Measurements from ENCODE around the gene NDUFA11. TPM values are rescaled to one million over a fixed set of nuclear protein-coding genes. Genes with fewer than 3 reads are reported as not detected.

The NDUFA11 gene
- total RNA-seq, 1 experiment from 2014 or later = 243 TPM

- no TSS peak for BruUV-seq (replicated peaks)
- intact Hi-C loops (cut with micrococcal nuclease) = no loop called here
- H3K27ac Mint-ChIP-seq (ENCODE audit: low read depth, unreplicated experiment) = no peak overlapping the region
- TF ChIP-seq, protein P1, sequence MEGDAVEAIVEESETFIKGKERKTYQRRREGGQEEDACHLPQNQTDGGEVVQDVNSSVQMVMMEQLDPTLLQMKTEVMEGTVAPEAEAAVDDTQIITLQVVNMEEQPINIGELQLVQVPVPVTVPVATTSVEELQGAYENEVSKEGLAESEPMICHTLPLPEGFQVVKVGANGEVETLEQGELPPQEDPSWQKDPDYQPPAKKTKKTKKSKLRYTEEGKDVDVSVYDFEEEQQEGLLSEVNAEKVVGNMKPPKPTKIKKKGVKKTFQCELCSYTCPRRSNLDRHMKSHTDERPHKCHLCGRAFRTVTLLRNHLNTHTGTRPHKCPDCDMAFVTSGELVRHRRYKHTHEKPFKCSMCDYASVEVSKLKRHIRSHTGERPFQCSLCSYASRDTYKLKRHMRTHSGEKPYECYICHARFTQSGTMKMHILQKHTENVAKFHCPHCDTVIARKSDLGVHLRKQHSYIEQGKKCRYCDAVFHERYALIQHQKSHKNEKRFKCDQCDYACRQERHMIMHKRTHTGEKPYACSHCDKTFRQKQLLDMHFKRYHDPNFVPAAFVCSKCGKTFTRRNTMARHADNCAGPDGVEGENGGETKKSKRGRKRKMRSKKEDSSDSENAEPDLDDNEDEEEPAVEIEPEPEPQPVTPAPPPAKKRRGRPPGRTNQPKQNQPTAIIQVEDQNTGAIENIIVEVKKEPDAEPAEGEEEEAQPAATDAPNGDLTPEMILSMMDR (IDR thresholded peaks at IDR 0.05; ENCODE audit: unreplicated experiment) = no peak
- no peaks in the 10 kb centered on the region for H3K9me3 Mint-ChIP-seq (ENCODE audit: unreplicated experiment)
- no peaks in the 10 kb centered on the region for H3K27me3 Mint-ChIP-seq (ENCODE audit: insufficient read depth, unreplicated experiment)
- CTCF ChIA-PET = no interaction called here
- no peaks in the 10 kb centered on the region for H3K4me1 Mint-ChIP-seq (ENCODE audit: insufficient read depth, unreplicated experiment)
- no peak overlapping the region for H3K4me3 Mint-ChIP-seq (ENCODE audit: unreplicated experiment)
- POLR2A ChIA-PET = no interaction called here
- peaks cover 68% of the 10 kb centered on the region for H3K36me3 Mint-ChIP-seq (ENCODE audit: insufficient read depth, unreplicated experiment)
- no peak for DNase-seq (ENCODE audit: unreplicated experiment)
These were observed 18.6 kb upstream of the NDUFA11 start for GRCh38 chr19:5922161-5922545.

- no peak overlapping the region for H3K27ac Mint-ChIP-seq (ENCODE audit: low read depth, unreplicated experiment)
- intact Hi-C loops (cut with micrococcal nuclease) = no loop called here
- ChIA-PET POLR2A (interaction anchor here (0.7 kb wide), 1 partner anchor 1252 kb away, joined by 3 read pairs; no protein-coding TSS in a partner anchor), CTCF (interaction anchor here (0.6 kb wide), 1 partner anchor 442 kb away, joined by 3 read pairs; no protein-coding TSS in a partner anchor)
- no peak for DNase-seq (ENCODE audit: unreplicated experiment)
- H3K36me3 Mint-ChIP-seq (ENCODE audit: insufficient read depth, unreplicated experiment) = peaks cover 71% of the 10 kb centered on the region
- no peaks in the 10 kb centered on the region for H3K9me3 Mint-ChIP-seq (ENCODE audit: unreplicated experiment)
- BruUV-seq (replicated peaks) = no TSS peak
- TF ChIP-seq, protein P1 (IDR thresholded peaks at IDR 0.05; ENCODE audit: unreplicated experiment) = no peak
- H3K4me3 Mint-ChIP-seq (ENCODE audit: unreplicated experiment) = no peak overlapping the region
- H3K27me3 Mint-ChIP-seq (ENCODE audit: insufficient read depth, unreplicated experiment) = no peaks in the 10 kb centered on the region
- no peaks in the 10 kb centered on the region for H3K4me1 Mint-ChIP-seq (ENCODE audit: insufficient read depth, unreplicated experiment)
These were observed 18.0 kb upstream of the NDUFA11 start for GRCh38 chr19:5921516-5922160.

- no TSS peak for BruUV-seq (replicated peaks)
- Mint-ChIP-seq H3K36me3 (ENCODE audit: insufficient read depth, unreplicated experiment) (peaks cover 67% of the 10 kb centered on the region), H3K27me3 (ENCODE audit: insufficient read depth, unreplicated experiment) (no peaks in the 10 kb centered on the region), H3K4me1 (ENCODE audit: insufficient read depth, unreplicated experiment) (peaks cover 6% of the 10 kb centered on the region), H3K27ac (ENCODE audit: low read depth, unreplicated experiment) (no peak overlapping the region), H3K9me3 (ENCODE audit: unreplicated experiment) (no peaks in the 10 kb centered on the region), H3K4me3 (ENCODE audit: unreplicated experiment) (no peak overlapping the region)
- CTCF ChIA-PET = interaction anchor here (0.5 kb wide), 1 partner anchor 30 kb away, joined by 5 read pairs; no protein-coding TSS in a partner anchor
- DNase-seq (ENCODE audit: unreplicated experiment) = no peak
- POLR2A ChIA-PET = interaction anchor here (0.8 kb wide), 1 partner anchor 144 kb away, joined by 3 read pairs; no protein-coding TSS in a partner anchor
- intact Hi-C loops (cut with micrococcal nuclease) = no loop called here
- TF ChIP-seq, protein P1 (IDR thresholded peaks at IDR 0.05; ENCODE audit: unreplicated experiment) = no peak
These were observed 15.0 kb upstream of the NDUFA11 start for GRCh38 chr19:5918463-5919079.

- H3K27me3 Mint-ChIP-seq (ENCODE audit: insufficient read depth, unreplicated experiment) = no peaks in the 10 kb centered on the region
- peaks cover 6% of the 10 kb centered on the region for H3K4me1 Mint-ChIP-seq (ENCODE audit: insufficient read depth, unreplicated experiment)
- intact Hi-C loops (cut with micrococcal nuclease) = no loop called here
- no peak overlapping the region for H3K27ac Mint-ChIP-seq (ENCODE audit: low read depth, unreplicated experiment)
- H3K36me3 Mint-ChIP-seq (ENCODE audit: insufficient read depth, unreplicated experiment) = peaks cover 70% of the 10 kb centered on the region
- CTCF ChIA-PET = interaction anchor here (0.6 kb wide), 1 partner anchor 11 kb away, joined by 3 read pairs; no protein-coding TSS in a partner anchor
- POLR2A ChIA-PET = interaction anchor here (0.6 kb wide), 1 partner anchor 123 kb away, joined by 3 read pairs; no protein-coding TSS in a partner anchor
- no TSS peak for BruUV-seq (replicated peaks)
- no peak for DNase-seq (ENCODE audit: unreplicated experiment)
- H3K9me3 Mint-ChIP-seq (ENCODE audit: unreplicated experiment) = no peaks in the 10 kb centered on the region
- no peak overlapping the region for H3K4me3 Mint-ChIP-seq (ENCODE audit: unreplicated experiment)
- TF ChIP-seq, protein P1 (IDR thresholded peaks at IDR 0.05; ENCODE audit: unreplicated experiment) = no peak
These were observed 14.0 kb upstream of the NDUFA11 start for GRCh38 chr19:5917431-5918107.
